OCI-LY7 (cell line): ENCODE data around the gene HOXA7. TPM values are rescaled to one million over a fixed set of nuclear protein-coding genes. Genes with fewer than 3 reads are reported as not detected.

ENCODE experiments used
- Bru-seq: library from RNA; stranded (reverse); fragments of 400-500 nt; gene quantifications from one replicate; lab custom pipeline; 2021; lab: Mats Ljungman, UMichigan
- BruChase-seq, 2 experiments: library from RNA; stranded (reverse); fragments of 400-500 nt; gene quantifications; one replicate each; lab custom pipeline; 2021; lab: Mats Ljungman, UMichigan
- BruUV-seq: library from RNA; stranded (reverse); fragments of 400-500 nt; replicated peaks from 2 replicates; lab custom pipeline; 2021; lab: Mats Ljungman, UMichigan
- CTCF ChIA-PET: fragments of 300-600 bp; sonication (Branson Sonifier 250); formaldehyde crosslinking; loops from one replicate; lab custom pipeline; 2022; ENCODE audit warnings: antibody characterized with exemption; ENCODE audit not compliant: unreplicated experiment; lab: Charles Lee
- POLR2A ChIA-PET: fragments of 300-600 bp; sonication (Branson Sonifier 250); formaldehyde crosslinking; loops from one replicate; lab custom pipeline; 2022; ENCODE audit warnings: antibody characterized with exemption; lab: Charles Lee
- DNase-seq: peaks from one replicate; pipeline ENCODE4 v3.0.0-alpha.2; 2015; ENCODE audit warnings: low spot score
- H2AFZ ChIP-seq: fragments of 200-600 bp; sonication (generic), shearing (Covaris generic); 2 replicates; pipeline ENCODE4 v1.6.1; 2014; ENCODE audit warnings: mild to moderate bottlenecking, antibody characterized with exemption, low read length, moderate library complexity
- H3K27ac ChIP-seq: fragments of 200-600 bp; sonication (generic); 2 replicates; pipeline ENCODE4 v1.5.1; 2014; ENCODE audit warnings: mixed run types, low read depth, mild to moderate bottlenecking, moderate library complexity, low read length, inconsistent platforms; ENCODE audit not compliant: poor library complexity, severe bottlenecking
- H3K36me3 ChIP-seq: fragments of 200-600 bp; sonication (generic); 2 replicates; pipeline ENCODE4 v1.6.1; 2014; ENCODE audit warnings: mild to moderate bottlenecking, antibody characterized with exemption, low read length, moderate library complexity, mixed read lengths; ENCODE audit not compliant: insufficient read depth
- H3K4me1 ChIP-seq: fragments of 200-600 bp; sonication (generic); 2 replicates; pipeline ENCODE4 v1.5.1; 2014; ENCODE audit warnings: mild to moderate bottlenecking, low read length; ENCODE audit not compliant: insufficient read depth, poor library complexity, severe bottlenecking
- H3K4me2 ChIP-seq: fragments of 200-600 bp; sonication (generic); 2 replicates; pipeline ENCODE4 v1.6.1; 2014; ENCODE audit warnings: mild to moderate bottlenecking, low read length
- H3K4me3 ChIP-seq: fragments of 200-600 bp; sonication (generic); 2 replicates; pipeline ENCODE4 v1.5.1; 2014; ENCODE audit warnings: mild to moderate bottlenecking, low read depth, low read length; ENCODE audit not compliant: poor library complexity, severe bottlenecking
- H3K79me2 ChIP-seq: fragments of 200-600 bp; sonication (generic); 2 replicates; pipeline ENCODE4 v1.6.1; 2016; ENCODE audit warnings: low read depth, mild to moderate bottlenecking, low read length, moderate library complexity, mixed read lengths; ENCODE audit not compliant: insufficient read depth
- H3K9me2 ChIP-seq: fragments of 200-600 bp; sonication (generic); 2 replicates; pipeline ENCODE4 v1.6.1; 2016; ENCODE audit warnings: mild to moderate bottlenecking, low read length, mixed read lengths; ENCODE audit not compliant: insufficient read depth
- H3K9me3 ChIP-seq: fragments of 200-600 bp; sonication (generic); 2 replicates; pipeline ENCODE4 v1.6.1; 2014; ENCODE audit warnings: mild to moderate bottlenecking, mixed run types, low read length, mixed read lengths
- H4K20me1 ChIP-seq: fragments of 200-600 bp; sonication (generic); 2 replicates; pipeline ENCODE4 v1.6.1; 2014; ENCODE audit warnings: mild to moderate bottlenecking, antibody characterized with exemption, low read length, moderate library complexity, mixed read lengths; ENCODE audit not compliant: insufficient read depth
- CTCF ChIP-seq: fragments of 200-600 bp; sonication (generic); conservative IDR thresholded peaks from 2 replicates; pipeline ENCODE4 v1.5.1; 2014; ENCODE audit warnings: mild to moderate bottlenecking, antibody characterized with exemption, low read length, moderate library complexity, mixed read lengths
- EZH2phosphoT487 ChIP-seq: fragments of 200-600 bp; sonication (generic); IDR thresholded peaks from 2 replicates; pipeline ENCODE4 v1.6.1; 2018; ENCODE audit warnings: low read depth, borderline replicate concordance, mild to moderate bottlenecking, mixed run types, antibody characterized with exemption, low read length, moderate library complexity, mixed read lengths
- intact Hi-C: fragments of 100-400 bp; cut with micrococcal nuclease; formaldehyde crosslinking; loops from one replicate; pipeline ENCODE4 v1.10.0; 2022; ENCODE audit not compliant: unreplicated experiment
- long read RNA-seq: library from polyadenylated mRNA; stranded (forward); transcript quantifications from one replicate; pipeline ENCODE4 v2.0.0, GENCODE V29; 2022
- total RNA-seq, 2 experiments: library from RNA; depleted of rRNA in 1 of 2; stranded (reverse); fragments of >200 nt in 1 of 2; shearing (Covaris generic) in 1 of 2; gene quantifications; 2 replicates each; pipeline ENCODE4 v1.2.3, GENCODE V29; 2014 to 2022

Gene HOXA7
- 4.1 and 6.0 TPM in 2 replicates for total RNA-seq (2014; rRNA removed; shearing (Covaris generic))
- total RNA-seq (2022) = 0.42 and 1.2 TPM in 2 replicates
- percentile 31 among the genes with signal in this experiment for Bru-seq, nascent RNA
- percentile 28 among the genes with signal in this experiment for BruChase-seq, experiment 1, labeled RNA remaining after a 6-hour chase
- percentile 42 among the genes with signal in this experiment for BruChase-seq, experiment 2, labeled RNA remaining after a 2-hour chase
- long read RNA-seq, partial matches to known transcripts = 0 of 1 reads
- long read RNA-seq, other reads (novel, unspliced or antisense) = 0 of 1 reads

GRCh38 chr7:27156508-27156898, at the start of gene HOXA7:
HOXA7 (minus strand) TSS chr7:27156675; CDS start chr7:27156545, 130 bp downstream.
- peak within 1 kb of the TSS; percentile 84 for H3K4me2 ChIP-seq
- ChIA-PET CTCF (no interaction called here), POLR2A (no interaction called here)
- no TSS peak for BruUV-seq
- no peaks in the 10 kb centered on the region for H3K36me3 ChIP-seq
- no peaks in the 10 kb centered on the region for H4K20me1 ChIP-seq
- H3K4me3 ChIP-seq = peak within 1 kb of the TSS; percentile 69
- peak; percentile 48 for DNase-seq
- intact Hi-C loops = loop anchor here (10.0 kb wide), 1 partner anchor 1262 kb away; no protein-coding TSS in a partner anchor
- no peaks in the 10 kb centered on the region for H3K79me2 ChIP-seq
- H2AFZ ChIP-seq = peak within 1 kb of the TSS; percentile 99
- TF ChIP-seq CTCF = no peak
- TF ChIP-seq EZH2phosphoT487 = no peak
- no peaks in the 10 kb centered on the region for H3K9me2 ChIP-seq
- peak within 1 kb of the TSS; percentile 47 for H3K27ac ChIP-seq
- H3K4me1 ChIP-seq = peaks cover 35% of the 10 kb centered on the region
- no peaks in the 10 kb centered on the region for H3K9me3 ChIP-seq

- TF ChIP-seq EZH2phosphoT487 (no peak), CTCF (no peak)
- no peak overlapping the region for H3K27ac ChIP-seq
- no peak overlapping the region for H3K4me3 ChIP-seq
- intact Hi-C loops = no loop called here
- no TSS peak for BruUV-seq
- no peaks in the 10 kb centered on the region for H3K79me2 ChIP-seq
- no peak overlapping the region for H3K4me2 ChIP-seq
- H3K4me1 ChIP-seq = peaks cover 14% of the 10 kb centered on the region
- H2AFZ ChIP-seq = no peak overlapping the region
- H3K9me2 ChIP-seq = no peaks in the 10 kb centered on the region
- H3K36me3 ChIP-seq = no peaks in the 10 kb centered on the region
- H4K20me1 ChIP-seq = no peaks in the 10 kb centered on the region
- CTCF ChIA-PET = no interaction called here
- H3K9me3 ChIP-seq = no peaks in the 10 kb centered on the region
- POLR2A ChIA-PET = no interaction called here
- DNase-seq = no peak
These were observed 49.1 kb upstream of the HOXA7 start for GRCh38 chr7:27205325-27206280.
